DND-41 (cell line): ENCODE results near the gene C14orf119.

Source experiments
- CTCF ChIP-seq: IDR thresholded peaks from 2 replicates; pipeline ENCODE4 v1.5.1; 2012; ENCODE audit warnings: borderline replicate concordance, low read length, moderate library complexity, mild to moderate bottlenecking; ENCODE audit not compliant: poor library complexity, severe bottlenecking; ENCODE audit errors: extremely low read depth
- EZH2 ChIP-seq: IDR thresholded peaks from 3 replicates; pipeline ENCODE4 v1.6.1; 2012; ENCODE audit warnings: borderline replicate concordance, low read depth, mild to moderate bottlenecking, moderate library complexity, low read length, inconsistent platforms; ENCODE audit not compliant: severe bottlenecking

GRCh38 chr14:23136566-23137133 is 41.3 kb downstream of the C14orf119 start:
- TF ChIP-seq CTCF = no peak
- TF ChIP-seq EZH2 = no peak
